ENCODE measurements around the gene DCLRE1B.

DCLRE1B gene

DNA sequence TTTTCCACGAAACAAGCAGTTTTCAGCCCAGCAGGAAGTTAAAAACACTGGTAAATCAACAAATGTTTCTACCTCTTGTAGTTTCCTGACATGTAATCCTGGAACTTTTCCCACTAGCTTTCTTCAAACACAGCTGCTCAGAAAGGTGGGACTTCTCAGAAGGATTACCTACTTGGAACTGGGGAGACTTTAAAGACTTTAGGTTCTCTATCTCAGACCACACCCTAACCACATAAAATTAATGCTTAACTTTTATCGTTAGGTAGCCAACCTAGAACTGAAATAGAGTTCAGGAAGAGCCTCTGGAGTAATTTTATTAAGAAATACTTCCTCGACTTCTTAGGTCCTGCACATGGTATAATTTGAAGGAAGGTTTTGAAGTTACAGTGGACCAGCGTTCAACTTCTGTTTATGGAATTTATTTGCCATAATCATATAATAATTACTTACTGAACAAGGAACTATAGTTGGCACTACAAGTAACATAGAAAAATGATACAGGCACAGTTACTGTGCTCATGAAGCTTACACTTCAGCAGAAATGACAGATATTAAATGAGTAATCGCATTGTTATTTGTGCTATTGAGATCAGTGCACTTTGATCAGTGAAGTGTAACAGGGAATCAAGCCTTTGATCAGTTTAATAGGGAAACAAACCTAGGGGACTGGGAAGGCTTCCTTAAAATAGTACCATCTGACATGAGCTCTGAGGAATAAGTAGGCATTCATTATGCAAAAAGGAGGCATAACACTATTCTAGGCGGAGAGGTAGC lies 17.5 kb upstream of the DCLRE1B start, which contains the start of gene BCL2L15 (continued):
- TF ChIP-seq, protein P1, sequence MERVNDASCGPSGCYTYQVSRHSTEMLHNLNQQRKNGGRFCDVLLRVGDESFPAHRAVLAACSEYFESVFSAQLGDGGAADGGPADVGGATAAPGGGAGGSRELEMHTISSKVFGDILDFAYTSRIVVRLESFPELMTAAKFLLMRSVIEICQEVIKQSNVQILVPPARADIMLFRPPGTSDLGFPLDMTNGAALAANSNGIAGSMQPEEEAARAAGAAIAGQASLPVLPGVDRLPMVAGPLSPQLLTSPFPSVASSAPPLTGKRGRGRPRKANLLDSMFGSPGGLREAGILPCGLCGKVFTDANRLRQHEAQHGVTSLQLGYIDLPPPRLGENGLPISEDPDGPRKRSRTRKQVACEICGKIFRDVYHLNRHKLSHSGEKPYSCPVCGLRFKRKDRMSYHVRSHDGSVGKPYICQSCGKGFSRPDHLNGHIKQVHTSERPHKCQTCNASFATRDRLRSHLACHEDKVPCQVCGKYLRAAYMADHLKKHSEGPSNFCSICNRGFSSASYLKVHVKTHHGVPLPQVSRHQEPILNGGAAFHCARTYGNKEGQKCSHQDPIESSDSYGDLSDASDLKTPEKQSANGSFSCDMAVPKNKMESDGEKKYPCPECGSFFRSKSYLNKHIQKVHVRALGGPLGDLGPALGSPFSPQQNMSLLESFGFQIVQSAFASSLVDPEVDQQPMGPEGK (CRISPR knock-in tag; IDR thresholded peaks at IDR 0.05; ENCODE audit: borderline replicate concordance) = no peak
- no peak for TF ChIP-seq ZC3H10 (CRISPR knock-in tag; IDR thresholded peaks at IDR 0.05)
- TF ChIP-seq ZNF8 (CRISPR knock-in tag; IDR thresholded peaks at IDR 0.05) = no peak
- TF ChIP-seq ZFP30 (CRISPR knock-in tag; IDR thresholded peaks at IDR 0.05) = no peak
- no peak for TF ChIP-seq ARNTL (CRISPR knock-in tag; IDR thresholded peaks at IDR 0.05; ENCODE audit: borderline replicate concordance, low read depth)
- TF ChIP-seq ESRRG (CRISPR knock-in tag; IDR thresholded peaks at IDR 0.05) = no peak
- no peak for TF ChIP-seq TCF4 (CRISPR knock-in tag; IDR thresholded peaks at IDR 0.05; ENCODE audit: borderline replicate concordance)

DNA sequence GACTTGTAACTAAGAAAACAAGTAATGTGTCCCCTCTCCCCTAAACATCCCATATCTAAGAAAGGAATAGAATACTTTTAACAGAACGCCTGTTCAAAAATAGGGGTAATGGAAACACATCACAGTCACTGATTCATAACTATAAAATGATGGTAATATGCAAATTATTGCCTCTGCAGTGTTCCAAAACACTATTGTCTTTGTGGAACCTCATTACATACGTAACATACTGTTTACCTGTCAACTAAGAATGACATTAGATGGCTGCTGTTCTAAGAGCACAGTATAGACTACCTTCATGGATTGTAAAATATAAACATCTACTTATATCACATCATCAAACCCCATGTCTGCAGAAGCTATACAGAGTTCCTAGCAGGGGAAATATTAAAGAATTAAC lies 14.3 kb upstream of the DCLRE1B start:
- ATAC-seq = no peak
- TF ChIP-seq ZNF8 (CRISPR knock-in tag; IDR thresholded peaks at IDR 0.05) (no peak), ISL1 (CRISPR knock-in tag; IDR thresholded peaks at IDR 0.05) (no peak), SNAI2 (CRISPR knock-in tag; IDR thresholded peaks at IDR 0.05) (no peak), CSDC2 (CRISPR knock-in tag; IDR thresholded peaks at IDR 0.05) (no peak), ZFP30 (CRISPR knock-in tag; IDR thresholded peaks at IDR 0.05) (no peak), OSR1 (CRISPR knock-in tag; IDR thresholded peaks at IDR 0.05) (no peak), ARNTL (CRISPR knock-in tag; IDR thresholded peaks at IDR 0.05; ENCODE audit: borderline replicate concordance, low read depth) (no peak), TCF4 (CRISPR knock-in tag; IDR thresholded peaks at IDR 0.05; ENCODE audit: borderline replicate concordance) (no peak), ZNF70 (CRISPR knock-in tag; IDR thresholded peaks at IDR 0.05) (no peak), ESRRG (CRISPR knock-in tag; IDR thresholded peaks at IDR 0.05) (no peak), ZC3H10 (CRISPR knock-in tag; IDR thresholded peaks at IDR 0.05) (no peak)
- TF ChIP-seq, protein P2, sequence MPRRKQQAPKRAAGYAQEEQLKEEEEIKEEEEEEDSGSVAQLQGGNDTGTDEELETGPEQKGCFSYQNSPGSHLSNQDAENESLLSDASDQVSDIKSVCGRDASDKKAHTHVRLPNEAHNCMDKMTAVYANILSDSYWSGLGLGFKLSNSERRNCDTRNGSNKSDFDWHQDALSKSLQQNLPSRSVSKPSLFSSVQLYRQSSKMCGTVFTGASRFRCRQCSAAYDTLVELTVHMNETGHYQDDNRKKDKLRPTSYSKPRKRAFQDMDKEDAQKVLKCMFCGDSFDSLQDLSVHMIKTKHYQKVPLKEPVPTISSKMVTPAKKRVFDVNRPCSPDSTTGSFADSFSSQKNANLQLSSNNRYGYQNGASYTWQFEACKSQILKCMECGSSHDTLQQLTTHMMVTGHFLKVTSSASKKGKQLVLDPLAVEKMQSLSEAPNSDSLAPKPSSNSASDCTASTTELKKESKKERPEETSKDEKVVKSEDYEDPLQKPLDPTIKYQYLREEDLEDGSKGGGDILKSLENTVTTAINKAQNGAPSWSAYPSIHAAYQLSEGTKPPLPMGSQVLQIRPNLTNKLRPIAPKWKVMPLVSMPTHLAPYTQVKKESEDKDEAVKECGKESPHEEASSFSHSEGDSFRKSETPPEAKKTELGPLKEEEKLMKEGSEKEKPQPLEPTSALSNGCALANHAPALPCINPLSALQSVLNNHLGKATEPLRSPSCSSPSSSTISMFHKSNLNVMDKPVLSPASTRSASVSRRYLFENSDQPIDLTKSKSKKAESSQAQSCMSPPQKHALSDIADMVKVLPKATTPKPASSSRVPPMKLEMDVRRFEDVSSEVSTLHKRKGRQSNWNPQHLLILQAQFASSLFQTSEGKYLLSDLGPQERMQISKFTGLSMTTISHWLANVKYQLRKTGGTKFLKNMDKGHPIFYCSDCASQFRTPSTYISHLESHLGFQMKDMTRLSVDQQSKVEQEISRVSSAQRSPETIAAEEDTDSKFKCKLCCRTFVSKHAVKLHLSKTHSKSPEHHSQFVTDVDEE (CRISPR knock-in tag; IDR thresholded peaks at IDR 0.05) = no peak
- TF ChIP-seq, protein P3, sequence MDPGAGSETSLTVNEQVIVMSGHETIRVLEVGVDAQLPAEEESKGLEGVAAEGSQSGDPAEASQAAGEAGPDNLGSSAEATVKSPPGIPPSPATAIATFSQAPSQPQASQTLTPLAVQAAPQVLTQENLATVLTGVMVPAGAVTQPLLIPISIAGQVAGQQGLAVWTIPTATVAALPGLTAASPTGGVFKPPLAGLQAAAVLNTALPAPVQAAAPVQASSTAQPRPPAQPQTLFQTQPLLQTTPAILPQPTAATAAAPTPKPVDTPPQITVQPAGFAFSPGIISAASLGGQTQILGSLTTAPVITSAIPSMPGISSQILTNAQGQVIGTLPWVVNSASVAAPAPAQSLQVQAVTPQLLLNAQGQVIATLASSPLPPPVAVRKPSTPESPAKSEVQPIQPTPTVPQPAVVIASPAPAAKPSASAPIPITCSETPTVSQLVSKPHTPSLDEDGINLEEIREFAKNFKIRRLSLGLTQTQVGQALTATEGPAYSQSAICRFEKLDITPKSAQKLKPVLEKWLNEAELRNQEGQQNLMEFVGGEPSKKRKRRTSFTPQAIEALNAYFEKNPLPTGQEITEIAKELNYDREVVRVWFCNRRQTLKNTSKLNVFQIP (CRISPR knock-in tag; IDR thresholded peaks at IDR 0.05; ENCODE audit: borderline replicate concordance, low read depth) = no peak

DNA sequence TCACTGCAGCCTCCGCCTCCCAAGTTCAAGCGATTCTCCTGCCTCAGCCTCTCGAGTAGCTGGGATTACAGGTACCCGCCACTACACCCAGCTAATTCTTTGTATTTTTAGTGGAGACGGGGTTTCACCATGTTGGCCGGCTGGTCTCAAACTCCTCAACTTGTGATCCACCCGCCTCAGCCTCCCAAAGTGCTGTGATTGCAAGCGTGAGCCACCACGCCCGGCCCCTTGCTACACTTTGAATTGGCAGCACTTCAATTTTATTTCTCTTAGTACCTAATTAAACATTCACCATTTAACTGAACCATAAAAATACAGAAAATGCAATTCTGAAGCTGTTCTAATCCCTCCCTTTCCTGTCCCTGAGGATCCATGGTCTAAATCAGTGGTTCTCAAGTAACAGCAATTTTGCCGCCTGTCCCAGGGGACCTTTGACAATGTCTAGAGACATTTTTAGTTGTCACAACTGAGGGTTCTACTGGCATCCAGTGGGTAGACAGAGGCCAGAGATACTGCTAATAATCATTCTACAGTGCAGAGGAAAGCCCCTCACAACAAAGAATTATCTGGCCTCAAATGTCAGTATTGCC lies 13.4 kb upstream of the DCLRE1B start:
- no peak for ATAC-seq

DNA sequence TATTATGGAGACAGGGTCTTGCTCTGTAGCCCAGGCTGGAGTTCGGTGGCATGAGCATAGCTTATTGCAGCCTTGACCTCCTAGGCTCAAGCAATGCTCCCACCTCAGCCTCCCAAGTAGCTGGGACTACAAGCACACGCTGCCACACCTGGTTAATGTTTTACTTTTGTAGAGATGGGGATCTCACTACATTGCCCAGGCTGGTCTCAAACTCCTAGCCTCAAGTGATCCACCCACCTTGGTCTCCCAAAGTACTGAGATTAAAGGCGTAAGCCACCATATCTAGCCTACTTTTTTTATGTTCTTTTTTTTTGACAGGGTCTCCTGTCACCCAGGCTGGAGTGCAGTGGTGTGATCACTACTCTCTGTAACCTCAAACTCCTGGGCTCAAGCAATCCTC lies 11.9 kb upstream of the DCLRE1B start:
- TF ChIP-seq ZFP30 (CRISPR knock-in tag; IDR thresholded peaks at IDR 0.05) (no peak), ZNF70 (CRISPR knock-in tag; IDR thresholded peaks at IDR 0.05) (no peak), ZNF565 (CRISPR knock-in tag; conservative IDR thresholded peaks at IDR 0.05; ENCODE audit: low read depth) (no peak), PPARA (CRISPR knock-in tag; IDR thresholded peaks at IDR 0.05; ENCODE audit: borderline replicate concordance) (no peak), SNAI2 (CRISPR knock-in tag; IDR thresholded peaks at IDR 0.05) (no peak), ISL1 (CRISPR knock-in tag; IDR thresholded peaks at IDR 0.05) (no peak), RARB (CRISPR knock-in tag; IDR thresholded peaks at IDR 0.05) (no peak), CSDC2 (CRISPR knock-in tag; IDR thresholded peaks at IDR 0.05) (no peak), GLIS3 (CRISPR knock-in tag; IDR thresholded peaks at IDR 0.05) (no peak)
- TF ChIP-seq, protein P1 (CRISPR knock-in tag; IDR thresholded peaks at IDR 0.05; ENCODE audit: borderline replicate concordance) = no peak
- no peak for ATAC-seq

More for the DNA sequence above, 13.4 kb upstream of the DCLRE1B start:
- TF ChIP-seq TOX (CRISPR knock-in tag; IDR thresholded peaks at IDR 0.05; ENCODE audit: borderline replicate concordance) = no peak
- no peak for TF ChIP-seq ZNF70 (CRISPR knock-in tag; IDR thresholded peaks at IDR 0.05)
- TF ChIP-seq, protein P1 (CRISPR knock-in tag; IDR thresholded peaks at IDR 0.05; ENCODE audit: borderline replicate concordance) = no peak

Data from SK-N-SH treated with all-trans-retinoic acid at 6 μM for 48 hours (cell line).